T-cell (primary cell): Measurements from ENCODE around the gene SELENOS. TPM values are rescaled to one million over a fixed set of nuclear protein-coding genes. Genes with fewer than 3 reads are reported as not detected.

ENCODE experiments used
- ATAC-seq, 4 experiments: fragments of 200-7000 bp in 3 of 4; fragments of 150-1000 bp in 1 of 4; cut with Tn5 transposase; replicated peaks in 1 of 4; 1 replicate in 3 of 4; 2 replicates in 1 of 4; pipeline ENCODE4 v1.10.0; 2021; ENCODE audit warnings: moderate library complexity in 3 of 4, mild to moderate bottlenecking in 2 of 4, moderate number of reproducible peaks in 1 of 4
- CTCF ChIA-PET, 2 donors: fragments of 300-600 bp; sonication (Branson Sonifier 250); formaldehyde crosslinking; loops; one replicate each; lab custom pipeline; 2022; ENCODE audit warnings: antibody characterized with exemption in 2 of 2; lab: Charles Lee
- POLR2A ChIA-PET, 2 donors: fragments of 300-600 bp; sonication (Branson Sonifier 250); formaldehyde crosslinking; loops; one replicate each; lab custom pipeline; 2022; ENCODE audit warnings: antibody characterized with exemption in 2 of 2; lab: Charles Lee
- DNase-seq, 35 experiments: peaks; one replicate each; pipeline versions ENCODE4 v3.0.0 to v3.0.0-alpha.2; 2013 to 2023
- H3K27ac ChIP-seq: one replicate; pipeline ENCODE4 v1.5.1; 2013; ENCODE audit warnings: low read length
- H3K27me3 ChIP-seq, 2 experiments: replicated peaks in 1 of 2; 1 replicate in 1 of 2; 2 replicates in 1 of 2; pipeline versions ENCODE4 v1.6.1 to v1.7.0; 2013; ENCODE audit warnings: low read length in 1 of 2, mixed read lengths in 1 of 2; ENCODE audit not compliant: control insufficient read depth in 2 of 2, insufficient read depth in 2 of 2; ENCODE audit errors: extremely low read depth in 1 of 2
- H3K36me3 ChIP-seq, 2 donors: 1 replicate in 1 of 2; 2 replicates in 1 of 2; pipeline versions ENCODE4 v1.6.1 to v1.7.0; 2013; ENCODE audit warnings: low read length in 1 of 2; ENCODE audit not compliant: control insufficient read depth in 2 of 2, insufficient read depth in 1 of 2; ENCODE audit errors: extremely low read depth in 1 of 2
- H3K4me1 ChIP-seq, 2 experiments: 1 replicate in 1 of 2; 2 replicates in 1 of 2; pipeline versions ENCODE4 v1.6.1 to v1.7.0; 2013; ENCODE audit warnings: low read length in 2 of 2, mixed read lengths in 1 of 2; ENCODE audit not compliant: insufficient read depth in 2 of 2, control insufficient read depth in 1 of 2; ENCODE audit errors: extremely low read depth in 1 of 2
- H3K4me3 ChIP-seq, 2 donors: 1 replicate in 1 of 2; 2 replicates in 1 of 2; pipeline versions ENCODE4 v1.5.1 to v1.7.0; 2013; ENCODE audit warnings: mild to moderate bottlenecking in 2 of 2, low read length in 1 of 2, moderate library complexity in 1 of 2; ENCODE audit not compliant: control insufficient read depth in 1 of 2; ENCODE audit errors: extremely low read depth in 1 of 2
- H3K9me3 ChIP-seq: 2 replicates; pipeline ENCODE4 v1.7.0; 2013
- H3K27ac Mint-ChIP-seq, 2 donors: one replicate each; pipeline ENCODE4 v1.8.0; 2020 to 2021; ENCODE audit warnings: mild to moderate bottlenecking in 2 of 2, mixed read lengths in 2 of 2
- H3K27me3 Mint-ChIP-seq, 2 donors: one replicate each; pipeline ENCODE4 v1.8.0; 2021 to 2022; ENCODE audit warnings: mixed read lengths in 2 of 2
- H3K36me3 Mint-ChIP-seq: one replicate; pipeline ENCODE4 v1.8.0; 2021; ENCODE audit warnings: mixed read lengths
- H3K4me1 Mint-ChIP-seq, 3 donors: one replicate each; pipeline ENCODE4 v1.8.0; 2020 to 2022; ENCODE audit warnings: mixed read lengths in 3 of 3, mild to moderate bottlenecking in 1 of 3
- H3K4me3 Mint-ChIP-seq, 3 donors: one replicate each; pipeline ENCODE4 v1.8.0; 2020 to 2022; ENCODE audit warnings: mild to moderate bottlenecking in 3 of 3, mixed read lengths in 3 of 3, moderate library complexity in 3 of 3
- H3K9me3 Mint-ChIP-seq, 3 donors: one replicate each; pipeline ENCODE4 v1.8.0; 2020 to 2022; ENCODE audit warnings: mixed read lengths in 3 of 3
- WGBS: methylation state at CpG from one replicate; pipeline ENCODE4 v1.1.5; 2013; ENCODE audit warnings: missing lambda C conversion rate; ENCODE audit not compliant: insufficient coverage; 5-methylcytosine and 5-hydroxymethylcytosine counted together
- total RNA-seq, 35 experiments: library from RNA in 6 of 35; stranded (reverse) in 6 of 35; fragments of 120-200 nt in 1 of 35; gene quantifications; one replicate each; pipeline versions ENCODE4 v1.2.1 to v1.2.4 and lab custom pipeline; 2013 to 2026

The SELENOS gene
- total RNA-seq, 5 donors from 2014 or later (not counting 1 experiment from before 2014, with no cell fraction given) = 31.3 to 39.9 (median 38.4) TPM

GRCh38 chr15:101255615-101256241 is 21.6 kb downstream of the SELENOS start:
- Mint-ChIP-seq H3K27me3 (peaks cover 0 to 17% of the 10 kb centered on the region in 2 donors), H3K27ac (no peak overlapping the region), H3K4me1 (peaks cover 10 to 15% (median 13%) of the 10 kb centered on the region in 3 donors), H3K4me3 (no peak overlapping the region), H3K9me3 (no peaks in the 10 kb centered on the region), H3K36me3 (no peaks in the 10 kb centered on the region)
- Histone ChIP-seq H3K4me1 (peaks cover 0 to 8% of the 10 kb centered on the region in 2 experiments), H3K4me3 (no peak overlapping the region), H3K27ac (no peak overlapping the region), H3K9me3 (no peaks in the 10 kb centered on the region), H3K27me3 (peaks cover 0 to 10% of the 10 kb centered on the region in 2 experiments), H3K36me3 (no peaks in the 10 kb centered on the region)
- ChIA-PET POLR2A (no interaction called here), CTCF (interaction anchor here (0.7 to 0.9 kb wide), 3 partner anchors 25 to 189 kb away, joined by 3 to 4 read pairs (median 3); no protein-coding TSS in a partner anchor)
- DNase-seq (no peak), ATAC-seq (no peak)
- WGBS = 57% methylated on average over 8 of the region's 8 CpGs

DNA sequence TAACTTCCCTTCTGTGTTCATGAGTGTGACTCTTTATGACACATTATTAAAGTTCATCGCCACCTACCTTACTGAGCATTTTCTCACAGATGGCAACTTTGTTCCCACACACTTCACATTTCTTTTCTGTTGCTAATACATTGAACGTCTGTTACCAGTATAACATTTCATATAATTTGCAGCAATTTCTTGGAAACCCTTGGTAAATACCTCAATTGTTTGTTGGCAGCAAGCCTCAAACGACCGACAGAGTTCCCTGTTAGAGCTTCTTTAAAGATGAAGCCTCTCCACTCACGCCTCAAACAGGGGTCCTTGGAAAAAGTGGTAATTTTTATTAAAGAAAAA is 22.3 kb downstream of the SELENOS start:
- H3K36me3 Mint-ChIP-seq = no peaks in the 10 kb centered on the region
- no peak overlapping the region for H3K27ac Mint-ChIP-seq
- no peak for DNase-seq
- no peaks in the 10 kb centered on the region for H3K36me3 ChIP-seq
- no peaks in the 10 kb centered on the region for H3K9me3 ChIP-seq
- H3K9me3 Mint-ChIP-seq = no peaks in the 10 kb centered on the region
- WGBS = no CpG with 5 or more reads among the region's 5 CpGs
- H3K27ac ChIP-seq = no peak overlapping the region
- H3K4me3 Mint-ChIP-seq = no peak overlapping the region
- ChIA-PET POLR2A (no interaction called here), CTCF (interaction anchor here in 1 of 2 donors (0.9 kb wide), 1 partner anchor 11 kb away, joined by 3 read pairs; no protein-coding TSS in a partner anchor)
- H3K4me1 Mint-ChIP-seq = peaks cover 17 to 22% (median 20%) of the 10 kb centered on the region in 3 donors
- H3K4me1 ChIP-seq = peaks cover 6 to 14% of the 10 kb centered on the region in 2 experiments
- ATAC-seq = no peak
- H3K27me3 ChIP-seq = peaks cover 0 to 5% of the 10 kb centered on the region in 2 experiments
- H3K4me3 ChIP-seq = no peak overlapping the region
- H3K27me3 Mint-ChIP-seq = peaks cover 0 to 14% of the 10 kb centered on the region in 2 donors

- peaks cover 0 to 10% of the 10 kb centered on the region in 2 donors for H3K27me3 Mint-ChIP-seq
- Histone ChIP-seq H3K4me3 (no peak overlapping the region), H3K36me3 (no peaks in the 10 kb centered on the region), H3K27ac (no peak overlapping the region), H3K9me3 (no peaks in the 10 kb centered on the region), H3K4me1 (peaks cover 6 to 19% of the 10 kb centered on the region in 2 experiments), H3K27me3 (peaks cover 0 to 5% of the 10 kb centered on the region in 2 experiments)
- 98% methylated on average over 6 of the region's 11 CpGs for WGBS
- DNase-seq (no peak), ATAC-seq (no peak)
- no peak overlapping the region for H3K4me3 Mint-ChIP-seq
- H3K27ac Mint-ChIP-seq = no peak overlapping the region
- POLR2A ChIA-PET = no interaction called here
- peaks cover 23 to 27% (median 26%) of the 10 kb centered on the region in 3 donors for H3K4me1 Mint-ChIP-seq
- no peaks in the 10 kb centered on the region for H3K36me3 Mint-ChIP-seq
- H3K9me3 Mint-ChIP-seq = no peaks in the 10 kb centered on the region
- CTCF ChIA-PET = interaction anchor here in 1 of 2 donors (0.9 kb wide), 1 partner anchor 10 kb away, joined by 3 read pairs; no protein-coding TSS in a partner anchor
These were observed 22.9 kb downstream of the SELENOS start for GRCh38 chr15:101254157-101255050.

- H3K27ac Mint-ChIP-seq = peak overlapping the region in 1 of 2 donors; percentile 89
- Histone ChIP-seq H3K36me3 (no peaks in the 10 kb centered on the region), H3K9me3 (no peaks in the 10 kb centered on the region), H3K27ac (no peak overlapping the region), H3K4me1 (peaks cover 6 to 23% of the 10 kb centered on the region in 2 experiments), H3K4me3 (peak overlapping the region; percentile 59 to 76), H3K27me3 (no peaks in the 10 kb centered on the region)
- H3K4me3 Mint-ChIP-seq = peak overlapping the region; percentile 92 to 93 (median 93)
- no peak for ATAC-seq
- H3K27me3 Mint-ChIP-seq = peaks cover 0 to 1% of the 10 kb centered on the region in 2 donors
- 0% methylated on average over 1 of the region's 3 CpGs for WGBS
- no peaks in the 10 kb centered on the region for H3K9me3 Mint-ChIP-seq
- no peak for DNase-seq
- no peaks in the 10 kb centered on the region for H3K36me3 Mint-ChIP-seq
- POLR2A ChIA-PET = interaction anchor here in 1 of 2 donors (1.1 kb wide), 1 partner anchor 10 kb away, joined by 5 read pairs; no protein-coding TSS in a partner anchor
- H3K4me1 Mint-ChIP-seq = peaks cover 30 to 36% (median 34%) of the 10 kb centered on the region in 3 donors
- CTCF ChIA-PET = interaction anchor here (0.7 to 1.4 kb wide), 3 partner anchors 10 to 233 kb away, joined by 3 to 8 read pairs (median 5); no protein-coding TSS in a partner anchor
These were observed 24.4 kb downstream of the SELENOS start for GRCh38 chr15:101252836-101253235.

DNA sequence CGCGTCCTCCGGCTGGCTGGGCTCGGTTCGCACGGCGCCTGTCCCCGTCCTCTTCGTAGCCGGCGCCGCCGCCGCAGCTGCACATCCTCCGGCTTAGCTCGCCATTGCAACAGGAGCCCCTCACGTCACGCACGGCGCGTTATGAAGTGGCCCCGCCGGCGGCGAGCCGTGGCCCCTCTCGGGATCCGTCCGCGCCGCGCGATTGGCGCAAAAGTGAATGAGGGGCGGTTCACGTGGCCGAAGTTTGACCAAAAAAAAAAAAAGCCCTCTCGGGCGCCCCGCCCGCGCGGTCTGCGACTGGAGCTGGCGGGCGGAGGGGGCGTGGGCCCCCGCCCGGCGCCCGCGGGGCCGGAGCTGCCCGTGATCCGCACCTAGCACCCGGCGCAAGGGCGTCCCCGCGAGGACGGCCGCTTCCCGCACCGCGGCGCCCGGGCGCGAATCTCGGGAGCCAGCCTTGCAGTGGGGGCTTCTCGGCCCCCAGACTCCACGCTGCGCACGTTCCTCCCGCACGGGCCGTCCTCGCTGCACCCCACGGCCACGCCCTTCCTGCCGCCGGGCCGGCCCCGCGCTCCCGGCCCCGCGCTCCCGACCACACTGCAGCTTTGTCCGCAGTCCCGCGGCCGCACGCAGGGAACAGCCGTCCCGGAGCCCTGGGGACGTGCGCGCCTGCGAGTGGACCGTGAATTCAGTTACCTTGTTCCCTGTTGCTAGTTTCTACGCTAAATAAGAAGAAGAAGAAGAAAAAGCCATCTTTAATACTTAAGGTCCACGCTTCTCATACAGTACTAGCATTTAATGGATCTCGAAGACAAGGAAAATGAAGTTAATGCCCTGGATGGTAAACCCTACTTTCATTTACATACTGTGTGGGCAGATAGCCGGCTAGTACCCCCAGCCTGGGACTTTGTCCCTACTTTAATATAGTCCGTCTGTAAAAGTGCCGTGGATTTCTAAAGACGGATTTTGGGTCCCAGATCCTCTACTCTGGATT is 25.2 kb downstream of the SELENOS start, which contains the start of gene CHSY1:
Gene CHSY1 (minus strand): TSS at position 219 of the 991 bp plus-strand sequence. CDS start 592 bp downstream, outside the sequence.
- no peaks in the 10 kb centered on the region for H3K9me3 ChIP-seq
- no peak within 1 kb of the TSS for H3K27ac ChIP-seq
- H3K27me3 Mint-ChIP-seq = peaks cover 0 to 1% of the 10 kb centered on the region in 2 donors
- H3K9me3 Mint-ChIP-seq = no peaks in the 10 kb centered on the region
- no peaks in the 10 kb centered on the region for H3K36me3 ChIP-seq
- H3K4me3 ChIP-seq = peak within 1 kb of the TSS; percentile 62 to 76
- CTCF ChIA-PET = interaction anchor here (0.7 to 1.4 kb wide), 8 partner anchors 9 to 244 kb away, joined by 3 to 8 read pairs (median 5); no protein-coding TSS in a partner anchor
- H3K4me1 ChIP-seq = peaks cover 6 to 28% of the 10 kb centered on the region in 2 experiments
- peak; percentile 61 to 91 (median 75) for DNase-seq
- H3K36me3 Mint-ChIP-seq = no peaks in the 10 kb centered on the region
- peak; percentile 76 to 85 (median 82) for ATAC-seq
- POLR2A ChIA-PET = interaction anchor here (0.6 to 1.1 kb wide), 6 partner anchors 10 to 116 kb away, joined by 3 to 9 read pairs (median 4); no protein-coding TSS in a partner anchor
- peak within 1 kb of the TSS; percentile 92 to 93 (median 93) for H3K4me3 Mint-ChIP-seq
- whole genome bisulfite sequencing = under 1% methylated on average over 100 of the region's 108 CpGs
- peak within 1 kb of the TSS; percentile 85 to 89 for H3K27ac Mint-ChIP-seq
- H3K4me1 Mint-ChIP-seq = peaks cover 34 to 43% (median 42%) of the 10 kb centered on the region in 3 donors
- no peaks in the 10 kb centered on the region for H3K27me3 ChIP-seq
